HEK293T (cell line): Measurements from ENCODE around the gene FPGS.

ENCODE experiments used
- CTCF ChIA-PET: fragments of 350-600 bp; formaldehyde crosslinking; extraction: SDS; loops from one replicate; lab custom pipeline; 2021; ENCODE audit warnings: antibody characterized with exemption, inconsistent platforms; lab: Yijun Ruan, JAX
- POLR2A ChIA-PET: fragments of 350-600 bp; formaldehyde crosslinking; extraction: SDS; loops from one replicate; lab custom pipeline; 2020; ENCODE audit warnings: antibody characterized with exemption, inconsistent platforms; lab: Yijun Ruan, JAX
- DNase-seq: peaks from one replicate; pipeline ENCODE4 v3.0.0; 2012; ENCODE audit warnings: mixed read lengths; ENCODE audit errors: extremely low spot score
- ARNT ChIP-seq: fragments of 450-650 bp; IDR thresholded peaks from 2 replicates; pipeline ENCODE4 v1.6.1; 2017; ENCODE audit warnings: mild to moderate bottlenecking
- BHLHE40 ChIP-seq: fragments of 450-650 bp; IDR thresholded peaks from 2 replicates; pipeline ENCODE4 v1.6.1; 2016; ENCODE audit warnings: mild to moderate bottlenecking, moderate library complexity, borderline replicate concordance
- CTBP1 ChIP-seq: fragments of 450-650 bp; IDR thresholded peaks from 2 replicates; pipeline ENCODE4 v1.6.1; 2016; ENCODE audit warnings: borderline replicate concordance
- ELF4 ChIP-seq: fragments of 450-650 bp; IDR thresholded peaks from 2 replicates; pipeline ENCODE4 v1.6.1; 2017; ENCODE audit warnings: antibody characterized with exemption
- FOXA1 ChIP-seq: fragments of 450-650 bp; IDR thresholded peaks from 2 replicates; pipeline ENCODE4 v1.6.1; 2016; ENCODE audit warnings: mild to moderate bottlenecking
- FOXK2 ChIP-seq: fragments of 450-650 bp; IDR thresholded peaks from 2 replicates; pipeline ENCODE4 v1.6.1; 2016; ENCODE audit warnings: mild to moderate bottlenecking
- FOXM1 ChIP-seq: fragments of 450-650 bp; IDR thresholded peaks from 2 replicates; pipeline ENCODE4 v1.6.1; 2017; ENCODE audit warnings: mild to moderate bottlenecking, borderline replicate concordance
- HDGF ChIP-seq: fragments of 450-650 bp; IDR thresholded peaks from 2 replicates; pipeline ENCODE4 v1.6.1; 2017; ENCODE audit warnings: antibody characterized with exemption, borderline replicate concordance
- L3MBTL2 ChIP-seq: fragments of 450-650 bp; conservative IDR thresholded peaks from 2 replicates; pipeline ENCODE4 v1.6.1; 2016; ENCODE audit warnings: mild to moderate bottlenecking
- LEF1 ChIP-seq: fragments of 450-650 bp; IDR thresholded peaks from 2 replicates; pipeline ENCODE4 v1.6.1; 2017; ENCODE audit warnings: mild to moderate bottlenecking, borderline replicate concordance
- NFRKB ChIP-seq: fragments of 450-650 bp; IDR thresholded peaks from 2 replicates; pipeline ENCODE4 v1.6.1; 2016; ENCODE audit warnings: mild to moderate bottlenecking, moderate library complexity
- PKNOX1 ChIP-seq: fragments of 450-650 bp; IDR thresholded peaks from 2 replicates; pipeline ENCODE4 v1.6.1; 2016
- SP1 ChIP-seq: fragments of 450-650 bp; IDR thresholded peaks from 2 replicates; pipeline ENCODE4 v1.6.1; 2017
- SUZ12 ChIP-seq: fragments of 450-650 bp; IDR thresholded peaks from 2 replicates; pipeline ENCODE4 v1.6.1; 2016; ENCODE audit warnings: mild to moderate bottlenecking
- TARDBP ChIP-seq: fragments of 450-650 bp; IDR thresholded peaks from 2 replicates; pipeline ENCODE4 v1.6.1; 2016
- ZNF384 ChIP-seq: fragments of 450-650 bp; IDR thresholded peaks from 2 replicates; pipeline ENCODE4 v1.6.1; 2016

FPGS gene

GRCh38 chr9:127857278-127857677, 54.6 kb downstream of the FPGS start:
- no peak for TF ChIP-seq LEF1
- TF ChIP-seq TARDBP: no peak
- no peak for TF ChIP-seq ELF4
- TF ChIP-seq PKNOX1: no peak
- TF ChIP-seq L3MBTL2: no peak
- no peak for TF ChIP-seq HDGF
- TF ChIP-seq CTBP1: no peak
- TF ChIP-seq SP1: no peak
- TF ChIP-seq ARNT: no peak
- TF ChIP-seq FOXK2: no peak
- no peak for TF ChIP-seq NFRKB
- no peak for TF ChIP-seq FOXM1
- TF ChIP-seq BHLHE40: no peak
- TF ChIP-seq FOXA1: no peak
- CTCF ChIA-PET: interaction anchor here (0.5 kb wide), 1 partner anchor 102 kb away, joined by 5 read pairs; no protein-coding TSS in a partner anchor
- no peak for DNase-seq
- POLR2A ChIA-PET: interaction anchor here (1.7 kb wide), 1 partner anchor 72 kb away, joined by 4 read pairs; the partner anchor contains the start of gene CDK9

GRCh38 chr9:127858041-127858512, 55.4 kb downstream of the FPGS start:
- POLR2A ChIA-PET: interaction anchor here (1.7 kb wide), 1 partner anchor 73 kb away, joined by 4 read pairs; the partner anchor contains the start of gene CDK9
- CTCF ChIA-PET: interaction anchor here (0.8 kb wide), 1 partner anchor 12 kb away, joined by 3 read pairs; no protein-coding TSS in a partner anchor
- TF ChIP-seq FOXK2 (no peak), ZNF384 (no peak), ELF4 (no peak), BHLHE40 (no peak), SP1 (no peak), PKNOX1 (no peak), SUZ12 (no peak), TARDBP (no peak), HDGF (no peak), FOXM1 (no peak), ARNT (no peak), CTBP1 (no peak)
- DNase-seq: no peak

- CTCF ChIA-PET: no interaction called here
- DNase-seq: no peak
- POLR2A ChIA-PET: interaction anchor here (0.6 kb wide), 1 partner anchor 1145 kb away, joined by 3 read pairs; no protein-coding TSS in a partner anchor
- TF ChIP-seq FOXK2: no peak
- no peak for TF ChIP-seq SUZ12
- no peak for TF ChIP-seq LEF1
- no peak for TF ChIP-seq SP1
- TF ChIP-seq ELF4: no peak
- no peak for TF ChIP-seq FOXM1
- TF ChIP-seq BHLHE40: no peak
- TF ChIP-seq ARNT: no peak
- no peak for TF ChIP-seq HDGF
- no peak for TF ChIP-seq NFRKB
- TF ChIP-seq TARDBP: no peak
- TF ChIP-seq L3MBTL2: no peak
- no peak for TF ChIP-seq PKNOX1
- TF ChIP-seq ZNF384: no peak
- no peak for TF ChIP-seq FOXA1
- TF ChIP-seq CTBP1: no peak
These were observed 57.6 kb downstream of the FPGS start for GRCh38 chr9:127860260-127860659.

- TF ChIP-seq ZNF384 (no peak), L3MBTL2 (no peak), ELF4 (no peak), BHLHE40 (no peak), TARDBP (no peak), NFRKB (no peak), ARNT (no peak), FOXM1 (no peak), FOXA1 (no peak), LEF1 (no peak), FOXK2 (no peak), SUZ12 (no peak), SP1 (no peak), CTBP1 (no peak), HDGF (no peak), PKNOX1 (no peak)
- POLR2A ChIA-PET: no interaction called here
- DNase-seq: no peak
- CTCF ChIA-PET: interaction anchor here (0.5 to 1.2 kb wide), 2 partner anchors 9 to 126 kb away, joined by 3 read pairs; partner anchors contain the start of gene TOR2A
These were observed 58.1 kb downstream of the FPGS start for GRCh38 chr9:127860779-127861178.
